HL-60/S4 (cell line): ENCODE measurements around the gene POLR1H.
"Not testable (repeated sequence)": the region's sequence is repeated elsewhere in the genome, so short reads cannot be mapped to it uniquely, and the experiment has no call there.

Experiments
- in situ Hi-C: fragments of 300-500 bp; cut with MboI; formaldehyde crosslinking; loops from 2 replicates; pipeline ENCODE4 v1.14.3; 2022; ENCODE audit warnings: low sequenced_read_pairs

The POLR1H gene

GRCh38 chr6:30061092-30061857 is at the start of gene POLR1H:
Gene POLR1H, plus strand, starts transcription at chr6:30061265. Its CDS starts 260 bp downstream, at chr6:30061525.
- in situ Hi-C loops: no loop called here

GRCh38 chr6:30013291-30013922 is 47.7 kb upstream of the POLR1H start:
- in situ Hi-C loops: loop anchor here (25.0 kb wide), 1 partner anchor 276 kb away; no protein-coding TSS in a partner anchor

- in situ Hi-C loops: loop anchor here (25.0 kb wide), 1 partner anchor 283 kb away; no protein-coding TSS in a partner anchor
Measured at GRCh38 chr6:30019819-30020218, 41.2 kb upstream of the POLR1H start.

GRCh38 chr6:30020626-30021025 is 40.4 kb upstream of the POLR1H start:
- in situ Hi-C loops: loop anchor here (25.0 kb wide), 1 partner anchor 283 kb away; no protein-coding TSS in a partner anchor

GRCh38 chr6:30022189-30022588 is 38.9 kb upstream of the POLR1H start:
- in situ Hi-C loops: loop anchor here (25.0 kb wide), 1 partner anchor 285 kb away; no protein-coding TSS in a partner anchor

GRCh38 chr6:30022712-30023111 is 38.4 kb upstream of the POLR1H start:
- in situ Hi-C loops: loop anchor here (25.0 kb wide), 1 partner anchor 285 kb away; no protein-coding TSS in a partner anchor

- in situ Hi-C loops: no loop called here
Measured at GRCh38 chr6:30025186-30025585, 35.9 kb upstream of the POLR1H start.

GRCh38 chr6:30029588-30029987 is 31.5 kb upstream of the POLR1H start:
- in situ Hi-C loops: no loop called here

GRCh38 chr6:30031381-30031780 is 29.7 kb upstream of the POLR1H start:
- in situ Hi-C loops: no loop called here

- in situ Hi-C loops: not testable (repeated sequence)
Measured at GRCh38 chr6:30033440-30033839, 27.6 kb upstream of the POLR1H start.

GRCh38 chr6:30035784-30036183 is 25.3 kb upstream of the POLR1H start:
- in situ Hi-C loops: no loop called here

- in situ Hi-C loops: no loop called here
Measured at GRCh38 chr6:30037182-30037788, 23.8 kb upstream of the POLR1H start.

GRCh38 chr6:30041221-30041620 is 19.8 kb upstream of the POLR1H start:
- in situ Hi-C loops: no loop called here

GRCh38 chr6:30041821-30042220 is 19.2 kb upstream of the POLR1H start:
- in situ Hi-C loops: no loop called here

GRCh38 chr6:30042476-30042875 is 18.6 kb upstream of the POLR1H start:
- in situ Hi-C loops: no loop called here

- in situ Hi-C loops: no loop called here
Measured at GRCh38 chr6:30042914-30043313, 18.2 kb upstream of the POLR1H start.

- in situ Hi-C loops: no loop called here
Measured at GRCh38 chr6:30043744-30044143, 17.3 kb upstream of the POLR1H start.

GRCh38 chr6:30044630-30045029 is 16.4 kb upstream of the POLR1H start:
- in situ Hi-C loops: no loop called here

GRCh38 chr6:30047220-30047619 is 13.8 kb upstream of the POLR1H start:
- in situ Hi-C loops: no loop called here

GRCh38 chr6:30053682-30054081 is 7.4 kb upstream of the POLR1H start:
- in situ Hi-C loops: no loop called here

- in situ Hi-C loops: no loop called here
Measured at GRCh38 chr6:30055513-30055912, 5.6 kb upstream of the POLR1H start.
